ENCODE results near the gene HSPA12A. TPM values are rescaled to one million over a fixed set of nuclear protein-coding genes. Genes with fewer than 3 reads are reported as not detected.

HSPA12A gene
- total and polyA plus RNA-seq, 2 of the 13 experiments (the other 11 are each of a cell fraction or from before 2014, with no cell fraction given), result 6.4 to 13.6 TPM

DNA sequence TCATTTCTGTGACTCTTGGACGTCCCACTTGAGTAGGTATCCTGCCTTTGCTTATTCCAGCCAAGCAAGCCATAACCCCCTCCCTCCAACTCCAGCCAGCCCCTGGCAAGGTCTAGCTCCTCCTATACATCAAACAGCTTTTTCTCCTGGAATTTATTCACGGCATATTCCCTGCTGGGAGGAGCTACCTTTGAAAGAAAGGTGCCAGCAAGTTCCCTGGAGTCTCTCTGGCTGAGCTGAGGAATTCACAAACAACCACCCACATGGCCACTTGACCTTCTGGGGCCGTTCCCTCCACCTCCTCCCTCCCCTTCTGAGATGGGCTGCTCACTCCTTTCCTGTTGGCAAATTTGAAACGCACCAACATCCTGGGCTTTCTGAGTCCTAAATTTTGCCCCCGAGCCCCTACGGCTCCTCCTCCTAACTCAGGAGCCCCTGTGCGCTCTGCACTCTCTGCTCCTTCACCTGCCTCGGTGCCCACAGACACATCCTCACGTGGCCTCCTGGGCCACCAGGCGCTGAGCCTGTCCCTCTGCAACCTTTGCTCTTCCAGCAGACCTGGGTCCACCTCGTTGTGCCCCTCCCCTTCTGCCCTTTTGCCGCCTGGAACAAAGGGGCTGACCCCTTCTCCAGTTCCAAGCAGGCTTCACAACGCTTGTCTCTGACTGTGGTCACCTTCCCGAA, 48.0 kb downstream of the HSPA12A start (continued):
- TF ChIP-seq, protein P1, sequence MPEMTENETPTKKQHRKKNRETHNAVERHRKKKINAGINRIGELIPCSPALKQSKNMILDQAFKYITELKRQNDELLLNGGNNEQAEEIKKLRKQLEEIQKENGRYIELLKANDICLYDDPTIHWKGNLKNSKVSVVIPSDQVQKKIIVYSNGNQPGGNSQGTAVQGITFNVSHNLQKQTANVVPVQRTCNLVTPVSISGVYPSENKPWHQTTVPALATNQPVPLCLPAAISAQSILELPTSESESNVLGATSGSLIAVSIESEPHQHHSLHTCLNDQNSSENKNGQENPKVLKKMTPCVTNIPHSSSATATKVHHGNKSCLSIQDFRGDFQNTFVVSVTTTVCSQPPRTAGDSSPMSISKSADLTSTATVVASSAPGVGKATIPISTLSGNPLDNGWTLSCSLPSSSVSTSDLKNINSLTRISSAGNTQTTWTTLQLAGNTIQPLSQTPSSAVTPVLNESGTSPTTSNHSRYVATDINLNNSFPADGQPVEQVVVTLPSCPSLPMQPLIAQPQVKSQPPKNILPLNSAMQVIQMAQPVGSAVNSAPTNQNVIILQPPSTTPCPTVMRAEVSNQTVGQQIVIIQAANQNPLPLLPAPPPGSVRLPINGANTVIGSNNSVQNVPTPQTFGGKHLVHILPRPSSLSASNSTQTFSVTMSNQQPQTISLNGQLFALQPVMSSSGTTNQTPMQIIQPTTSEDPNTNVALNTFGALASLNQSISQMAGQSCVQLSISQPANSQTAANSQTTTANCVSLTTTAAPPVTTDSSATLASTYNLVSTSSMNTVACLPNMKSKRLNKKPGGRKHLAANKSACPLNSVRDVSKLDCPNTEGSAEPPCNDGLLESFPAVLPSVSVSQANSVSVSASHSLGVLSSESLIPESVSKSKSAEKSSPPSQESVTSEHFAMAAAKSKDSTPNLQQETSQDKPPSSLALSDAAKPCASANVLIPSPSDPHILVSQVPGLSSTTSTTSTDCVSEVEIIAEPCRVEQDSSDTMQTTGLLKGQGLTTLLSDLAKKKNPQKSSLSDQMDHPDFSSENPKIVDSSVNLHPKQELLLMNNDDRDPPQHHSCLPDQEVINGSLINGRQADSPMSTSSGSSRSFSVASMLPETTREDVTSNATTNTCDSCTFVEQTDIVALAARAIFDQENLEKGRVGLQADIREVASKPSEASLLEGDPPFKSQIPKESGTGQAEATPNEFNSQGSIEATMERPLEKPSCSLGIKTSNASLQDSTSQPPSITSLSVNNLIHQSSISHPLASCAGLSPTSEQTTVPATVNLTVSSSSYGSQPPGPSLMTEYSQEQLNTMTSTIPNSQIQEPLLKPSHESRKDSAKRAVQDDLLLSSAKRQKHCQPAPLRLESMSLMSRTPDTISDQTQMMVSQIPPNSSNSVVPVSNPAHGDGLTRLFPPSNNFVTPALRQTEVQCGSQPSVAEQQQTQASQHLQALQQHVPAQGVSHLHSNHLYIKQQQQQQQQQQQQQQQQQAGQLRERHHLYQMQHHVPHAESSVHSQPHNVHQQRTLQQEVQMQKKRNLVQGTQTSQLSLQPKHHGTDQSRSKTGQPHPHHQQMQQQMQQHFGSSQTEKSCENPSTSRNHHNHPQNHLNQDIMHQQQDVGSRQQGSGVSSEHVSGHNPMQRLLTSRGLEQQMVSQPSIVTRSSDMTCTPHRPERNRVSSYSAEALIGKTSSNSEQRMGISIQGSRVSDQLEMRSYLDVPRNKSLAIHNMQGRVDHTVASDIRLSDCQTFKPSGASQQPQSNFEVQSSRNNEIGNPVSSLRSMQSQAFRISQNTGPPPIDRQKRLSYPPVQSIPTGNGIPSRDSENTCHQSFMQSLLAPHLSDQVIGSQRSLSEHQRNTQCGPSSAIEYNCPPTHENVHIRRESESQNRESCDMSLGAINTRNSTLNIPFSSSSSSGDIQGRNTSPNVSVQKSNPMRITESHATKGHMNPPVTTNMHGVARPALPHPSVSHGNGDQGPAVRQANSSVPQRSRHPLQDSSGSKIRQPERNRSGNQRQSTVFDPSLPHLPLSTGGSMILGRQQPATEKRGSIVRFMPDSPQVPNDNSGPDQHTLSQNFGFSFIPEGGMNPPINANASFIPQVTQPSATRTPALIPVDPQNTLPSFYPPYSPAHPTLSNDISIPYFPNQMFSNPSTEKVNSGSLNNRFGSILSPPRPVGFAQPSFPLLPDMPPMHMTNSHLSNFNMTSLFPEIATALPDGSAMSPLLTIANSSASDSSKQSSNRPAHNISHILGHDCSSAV (CRISPR knock-in tag; IDR thresholded peaks at IDR 0.05; ENCODE audit: borderline replicate concordance), result no peak
- TF ChIP-seq, protein P2, sequence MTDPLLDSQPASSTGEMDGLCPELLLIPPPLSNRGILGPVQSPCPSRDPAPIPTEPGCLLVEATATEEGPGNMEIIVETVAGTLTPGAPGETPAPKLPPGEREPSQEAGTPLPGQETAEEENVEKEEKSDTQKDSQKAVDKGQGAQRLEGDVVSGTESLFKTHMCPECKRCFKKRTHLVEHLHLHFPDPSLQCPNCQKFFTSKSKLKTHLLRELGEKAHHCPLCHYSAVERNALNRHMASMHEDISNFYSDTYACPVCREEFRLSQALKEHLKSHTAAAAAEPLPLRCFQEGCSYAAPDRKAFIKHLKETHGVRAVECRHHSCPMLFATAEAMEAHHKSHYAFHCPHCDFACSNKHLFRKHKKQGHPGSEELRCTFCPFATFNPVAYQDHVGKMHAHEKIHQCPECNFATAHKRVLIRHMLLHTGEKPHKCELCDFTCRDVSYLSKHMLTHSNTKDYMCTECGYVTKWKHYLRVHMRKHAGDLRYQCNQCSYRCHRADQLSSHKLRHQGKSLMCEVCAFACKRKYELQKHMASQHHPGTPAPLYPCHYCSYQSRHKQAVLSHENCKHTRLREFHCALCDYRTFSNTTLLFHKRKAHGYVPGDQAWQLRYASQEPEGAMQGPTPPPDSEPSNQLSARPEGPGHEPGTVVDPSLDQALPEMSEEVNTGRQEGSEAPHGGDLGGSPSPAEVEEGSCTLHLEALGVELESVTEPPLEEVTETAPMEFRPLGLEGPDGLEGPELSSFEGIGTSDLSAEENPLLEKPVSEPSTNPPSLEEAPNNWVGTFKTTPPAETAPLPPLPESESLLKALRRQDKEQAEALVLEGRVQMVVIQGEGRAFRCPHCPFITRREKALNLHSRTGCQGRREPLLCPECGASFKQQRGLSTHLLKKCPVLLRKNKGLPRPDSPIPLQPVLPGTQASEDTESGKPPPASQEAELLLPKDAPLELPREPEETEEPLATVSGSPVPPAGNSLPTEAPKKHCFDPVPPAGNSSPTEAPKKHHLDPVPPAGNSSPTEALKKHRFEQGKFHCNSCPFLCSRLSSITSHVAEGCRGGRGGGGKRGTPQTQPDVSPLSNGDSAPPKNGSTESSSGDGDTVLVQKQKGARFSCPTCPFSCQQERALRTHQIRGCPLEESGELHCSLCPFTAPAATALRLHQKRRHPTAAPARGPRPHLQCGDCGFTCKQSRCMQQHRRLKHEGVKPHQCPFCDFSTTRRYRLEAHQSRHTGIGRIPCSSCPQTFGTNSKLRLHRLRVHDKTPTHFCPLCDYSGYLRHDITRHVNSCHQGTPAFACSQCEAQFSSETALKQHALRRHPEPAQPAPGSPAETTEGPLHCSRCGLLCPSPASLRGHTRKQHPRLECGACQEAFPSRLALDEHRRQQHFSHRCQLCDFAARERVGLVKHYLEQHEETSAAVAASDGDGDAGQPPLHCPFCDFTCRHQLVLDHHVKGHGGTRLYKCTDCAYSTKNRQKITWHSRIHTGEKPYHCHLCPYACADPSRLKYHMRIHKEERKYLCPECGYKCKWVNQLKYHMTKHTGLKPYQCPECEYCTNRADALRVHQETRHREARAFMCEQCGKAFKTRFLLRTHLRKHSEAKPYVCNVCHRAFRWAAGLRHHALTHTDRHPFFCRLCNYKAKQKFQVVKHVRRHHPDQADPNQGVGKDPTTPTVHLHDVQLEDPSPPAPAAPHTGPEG (CRISPR knock-in tag; IDR thresholded peaks at IDR 0.05), result no peak
- TF ChIP-seq ZNF382 (CRISPR knock-in tag; IDR thresholded peaks at IDR 0.05; ENCODE audit: borderline replicate concordance), result no peak
- peak; percentile 79 for TF ChIP-seq SALL1 (CRISPR knock-in tag; IDR thresholded peaks at IDR 0.05)
- no peak for TF ChIP-seq ZNF121 (CRISPR knock-in tag; IDR thresholded peaks at IDR 0.05)
- no peak for TF ChIP-seq SRSF1 (optimal IDR thresholded peaks at IDR 0.05; ENCODE audit: low read depth, low read length)
- TF ChIP-seq DNMT3B (CRISPR knock-in tag; conservative IDR thresholded peaks at IDR 0.05), result no peak
- no peak for TF ChIP-seq HNRNPH1 (optimal IDR thresholded peaks at IDR 0.05; ENCODE audit: low read depth, low read length)
- TF ChIP-seq PHF8 (CRISPR knock-in tag; IDR thresholded peaks at IDR 0.05), result 0 out of 2 replicates have a peak, but pooled peaks have one; percentile 29
- no peak for TF ChIP-seq ZNF337 (CRISPR knock-in tag; IDR thresholded peaks at IDR 0.05; ENCODE audit: borderline replicate concordance, low read depth)
- peak; percentile 74; the same call in 1 of the 2 replicates for TF ChIP-seq ZNF230 (CRISPR knock-in tag; IDR thresholded peaks at IDR 0.05)
- TF ChIP-seq, protein P3, sequence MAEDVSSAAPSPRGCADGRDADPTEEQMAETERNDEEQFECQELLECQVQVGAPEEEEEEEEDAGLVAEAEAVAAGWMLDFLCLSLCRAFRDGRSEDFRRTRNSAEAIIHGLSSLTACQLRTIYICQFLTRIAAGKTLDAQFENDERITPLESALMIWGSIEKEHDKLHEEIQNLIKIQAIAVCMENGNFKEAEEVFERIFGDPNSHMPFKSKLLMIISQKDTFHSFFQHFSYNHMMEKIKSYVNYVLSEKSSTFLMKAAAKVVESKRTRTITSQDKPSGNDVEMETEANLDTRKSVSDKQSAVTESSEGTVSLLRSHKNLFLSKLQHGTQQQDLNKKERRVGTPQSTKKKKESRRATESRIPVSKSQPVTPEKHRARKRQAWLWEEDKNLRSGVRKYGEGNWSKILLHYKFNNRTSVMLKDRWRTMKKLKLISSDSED (CRISPR knock-in tag; IDR thresholded peaks at IDR 0.05), result no peak
- no peak for TF ChIP-seq ZNF816 (CRISPR knock-in tag; IDR thresholded peaks at IDR 0.05; ENCODE audit: borderline replicate concordance)
- TF ChIP-seq SIX1 (CRISPR knock-in tag; IDR thresholded peaks at IDR 0.05; ENCODE audit: borderline replicate concordance), result 0 out of 2 replicates have a peak, but pooled peaks have one; percentile 16
